ENCODE measurements around the gene ARHGAP31.

DNA sequence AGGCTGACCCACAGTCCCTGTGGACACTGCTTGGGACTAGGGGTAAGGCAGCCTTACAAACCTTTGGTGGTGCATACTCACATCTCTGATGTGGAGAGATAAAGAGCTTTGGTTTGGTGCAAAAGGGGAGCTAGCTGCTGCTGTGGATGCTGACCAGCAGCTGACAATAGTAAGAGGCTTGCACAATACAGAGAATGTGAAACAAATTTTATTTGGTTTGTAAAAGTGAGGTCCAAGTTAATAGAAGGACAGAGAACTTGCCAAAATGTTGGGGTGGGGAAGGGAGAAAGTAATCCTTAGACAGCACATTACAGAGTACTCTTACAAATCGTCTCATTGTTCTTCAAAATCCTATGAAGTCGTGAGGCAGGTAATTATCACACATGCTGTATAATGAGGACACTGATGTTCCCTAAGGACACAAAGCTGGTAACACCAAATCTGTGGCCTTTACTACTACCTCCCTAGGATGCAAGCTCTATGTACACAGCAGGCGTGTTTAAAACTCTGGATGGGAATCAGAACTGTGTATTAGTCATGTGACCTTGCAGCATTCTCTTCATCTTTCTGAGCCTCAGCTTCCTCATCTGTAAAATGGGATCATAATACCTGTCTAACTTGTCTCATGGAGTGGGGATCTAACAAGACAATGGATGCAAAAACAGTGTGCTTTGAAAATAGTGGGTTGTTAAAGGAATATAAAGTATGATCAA lies 21.6 kb downstream of the ARHGAP31 start:
- TF ChIP-seq, protein P1, sequence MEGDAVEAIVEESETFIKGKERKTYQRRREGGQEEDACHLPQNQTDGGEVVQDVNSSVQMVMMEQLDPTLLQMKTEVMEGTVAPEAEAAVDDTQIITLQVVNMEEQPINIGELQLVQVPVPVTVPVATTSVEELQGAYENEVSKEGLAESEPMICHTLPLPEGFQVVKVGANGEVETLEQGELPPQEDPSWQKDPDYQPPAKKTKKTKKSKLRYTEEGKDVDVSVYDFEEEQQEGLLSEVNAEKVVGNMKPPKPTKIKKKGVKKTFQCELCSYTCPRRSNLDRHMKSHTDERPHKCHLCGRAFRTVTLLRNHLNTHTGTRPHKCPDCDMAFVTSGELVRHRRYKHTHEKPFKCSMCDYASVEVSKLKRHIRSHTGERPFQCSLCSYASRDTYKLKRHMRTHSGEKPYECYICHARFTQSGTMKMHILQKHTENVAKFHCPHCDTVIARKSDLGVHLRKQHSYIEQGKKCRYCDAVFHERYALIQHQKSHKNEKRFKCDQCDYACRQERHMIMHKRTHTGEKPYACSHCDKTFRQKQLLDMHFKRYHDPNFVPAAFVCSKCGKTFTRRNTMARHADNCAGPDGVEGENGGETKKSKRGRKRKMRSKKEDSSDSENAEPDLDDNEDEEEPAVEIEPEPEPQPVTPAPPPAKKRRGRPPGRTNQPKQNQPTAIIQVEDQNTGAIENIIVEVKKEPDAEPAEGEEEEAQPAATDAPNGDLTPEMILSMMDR (IDR thresholded peaks at IDR 0.05 in 2 of 3, conservative IDR thresholded peaks at IDR 0.05 in 1 of 3; ENCODE audit: control insufficient read depth in 2 of 3, extremely low read depth in 1 of 3, insufficient read depth in 1 of 3, low read depth in 3 of 3, low read length in 3 of 3): no peak
- TF ChIP-seq NR2C2 (IDR thresholded peaks at IDR 0.05; ENCODE audit: borderline replicate concordance, control insufficient read depth, insufficient read length, low read depth) (no peak), GABPA (IDR thresholded peaks at IDR 0.05; ENCODE audit: low read depth) (no peak), ZNF24 (IDR thresholded peaks at IDR 0.05) (no peak), TAF1 (IDR thresholded peaks at IDR 0.05; ENCODE audit: borderline replicate concordance, low read depth, low read length) (no peak), TBL1XR1 (IDR thresholded peaks at IDR 0.05; ENCODE audit: low read depth, low read length) (no peak), SIX5 (IDR thresholded peaks at IDR 0.05; ENCODE audit: low read depth, low read length, severe bottlenecking) (no peak), RCOR1 (conservative IDR thresholded peaks at IDR 0.05; ENCODE audit: low read depth, low read length) (no peak), POLR2AphosphoS2 (IDR thresholded peaks at IDR 0.05; ENCODE audit: low read depth, low read length) (no peak)
- TF ChIP-seq, protein P2, sequence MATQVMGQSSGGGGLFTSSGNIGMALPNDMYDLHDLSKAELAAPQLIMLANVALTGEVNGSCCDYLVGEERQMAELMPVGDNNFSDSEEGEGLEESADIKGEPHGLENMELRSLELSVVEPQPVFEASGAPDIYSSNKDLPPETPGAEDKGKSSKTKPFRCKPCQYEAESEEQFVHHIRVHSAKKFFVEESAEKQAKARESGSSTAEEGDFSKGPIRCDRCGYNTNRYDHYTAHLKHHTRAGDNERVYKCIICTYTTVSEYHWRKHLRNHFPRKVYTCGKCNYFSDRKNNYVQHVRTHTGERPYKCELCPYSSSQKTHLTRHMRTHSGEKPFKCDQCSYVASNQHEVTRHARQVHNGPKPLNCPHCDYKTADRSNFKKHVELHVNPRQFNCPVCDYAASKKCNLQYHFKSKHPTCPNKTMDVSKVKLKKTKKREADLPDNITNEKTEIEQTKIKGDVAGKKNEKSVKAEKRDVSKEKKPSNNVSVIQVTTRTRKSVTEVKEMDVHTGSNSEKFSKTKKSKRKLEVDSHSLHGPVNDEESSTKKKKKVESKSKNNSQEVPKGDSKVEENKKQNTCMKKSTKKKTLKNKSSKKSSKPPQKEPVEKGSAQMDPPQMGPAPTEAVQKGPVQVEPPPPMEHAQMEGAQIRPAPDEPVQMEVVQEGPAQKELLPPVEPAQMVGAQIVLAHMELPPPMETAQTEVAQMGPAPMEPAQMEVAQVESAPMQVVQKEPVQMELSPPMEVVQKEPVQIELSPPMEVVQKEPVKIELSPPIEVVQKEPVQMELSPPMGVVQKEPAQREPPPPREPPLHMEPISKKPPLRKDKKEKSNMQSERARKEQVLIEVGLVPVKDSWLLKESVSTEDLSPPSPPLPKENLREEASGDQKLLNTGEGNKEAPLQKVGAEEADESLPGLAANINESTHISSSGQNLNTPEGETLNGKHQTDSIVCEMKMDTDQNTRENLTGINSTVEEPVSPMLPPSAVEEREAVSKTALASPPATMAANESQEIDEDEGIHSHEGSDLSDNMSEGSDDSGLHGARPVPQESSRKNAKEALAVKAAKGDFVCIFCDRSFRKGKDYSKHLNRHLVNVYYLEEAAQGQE (IDR thresholded peaks at IDR 0.05; ENCODE audit: low read depth, low read length): no peak
